ENCODE results near the gene KRT86.

The KRT86 gene

GRCh38 chr12:52274521-52275120 lies at the start of gene KRT86:
Gene KRT86 (plus strand): TSS chr12:52274645. CDS start chr12:52301917, 27,272 bp downstream.
- DNase-seq (ENCODE audit: low read depth): no peak

GRCh38 chr12:52225752-52226151 lies 48.7 kb upstream of the KRT86 start:
- no peak for DNase-seq (ENCODE audit: low read depth)

DNA sequence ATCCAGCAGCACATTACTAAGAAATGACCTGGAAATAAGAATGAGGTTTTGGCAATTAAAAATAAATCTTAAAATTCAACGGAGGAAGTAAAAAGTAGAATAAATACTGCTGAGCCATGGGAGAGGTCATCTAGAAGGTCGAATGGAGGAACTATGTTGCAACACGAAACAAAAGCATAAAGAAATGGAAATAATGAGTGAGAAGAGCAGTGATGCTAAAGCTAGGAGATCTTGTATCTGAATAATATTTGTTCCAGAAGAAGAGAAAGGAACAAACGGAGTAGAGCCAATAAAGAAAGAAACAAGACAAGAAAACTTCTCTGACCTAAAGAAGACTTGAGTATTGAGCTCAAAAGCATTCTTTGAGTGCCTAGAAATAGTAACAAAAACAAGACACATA lies 48.0 kb upstream of the KRT86 start:
- no peak for DNase-seq (ENCODE audit: low read depth)

- DNase-seq (ENCODE audit: low read depth): no peak
Measured at GRCh38 chr12:52227606-52228166, 46.8 kb upstream of the KRT86 start.

DNA sequence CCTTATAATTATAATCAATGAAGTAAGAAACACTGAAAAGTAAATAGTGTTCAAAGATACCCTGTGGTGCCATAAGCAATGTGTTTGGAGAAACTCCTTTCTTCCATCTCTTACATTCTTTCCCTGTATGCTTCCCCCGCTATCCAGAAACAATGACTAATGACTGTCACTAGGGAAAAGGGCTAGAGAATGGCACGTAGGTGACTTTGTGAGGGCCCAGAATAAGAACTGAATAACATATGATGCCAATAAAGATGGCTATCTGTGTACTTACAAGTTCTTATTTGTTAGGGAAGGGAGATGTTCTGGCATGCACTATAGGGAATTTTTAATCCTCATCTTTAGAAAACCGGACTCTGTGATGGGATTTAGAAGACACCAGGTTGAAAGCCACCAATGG lies 46.1 kb upstream of the KRT86 start:
- DNase-seq (ENCODE audit: low read depth): no peak

GRCh38 chr12:52228931-52229330 lies 45.5 kb upstream of the KRT86 start:
- DNase-seq (ENCODE audit: low read depth): no peak

DNA sequence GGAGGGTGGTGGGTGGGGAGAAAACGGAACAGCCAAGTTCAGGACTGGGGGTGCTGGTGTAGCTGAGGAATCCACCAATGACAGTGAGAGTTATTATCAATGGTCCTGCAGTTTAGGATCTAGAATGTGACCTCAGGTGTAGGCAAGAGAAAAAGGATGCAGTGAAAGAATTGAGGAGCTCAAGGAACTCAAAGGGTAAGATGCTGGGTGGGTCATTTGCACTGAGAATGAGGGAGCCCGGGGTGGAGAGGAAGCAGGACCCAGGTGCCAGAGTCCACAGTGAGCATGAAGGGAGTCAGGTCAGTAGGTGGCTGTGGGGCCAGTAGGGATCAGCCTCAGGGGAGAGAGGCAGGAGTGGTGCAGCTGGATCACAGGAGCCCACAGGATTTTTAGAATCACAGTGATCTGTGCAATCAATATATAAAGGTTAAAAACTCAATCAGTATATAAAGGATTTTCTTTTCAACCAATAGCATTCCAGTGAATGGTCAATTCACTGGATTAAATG lies 44.6 kb upstream of the KRT86 start:
- no peak for DNase-seq (ENCODE audit: low read depth)

DNA sequence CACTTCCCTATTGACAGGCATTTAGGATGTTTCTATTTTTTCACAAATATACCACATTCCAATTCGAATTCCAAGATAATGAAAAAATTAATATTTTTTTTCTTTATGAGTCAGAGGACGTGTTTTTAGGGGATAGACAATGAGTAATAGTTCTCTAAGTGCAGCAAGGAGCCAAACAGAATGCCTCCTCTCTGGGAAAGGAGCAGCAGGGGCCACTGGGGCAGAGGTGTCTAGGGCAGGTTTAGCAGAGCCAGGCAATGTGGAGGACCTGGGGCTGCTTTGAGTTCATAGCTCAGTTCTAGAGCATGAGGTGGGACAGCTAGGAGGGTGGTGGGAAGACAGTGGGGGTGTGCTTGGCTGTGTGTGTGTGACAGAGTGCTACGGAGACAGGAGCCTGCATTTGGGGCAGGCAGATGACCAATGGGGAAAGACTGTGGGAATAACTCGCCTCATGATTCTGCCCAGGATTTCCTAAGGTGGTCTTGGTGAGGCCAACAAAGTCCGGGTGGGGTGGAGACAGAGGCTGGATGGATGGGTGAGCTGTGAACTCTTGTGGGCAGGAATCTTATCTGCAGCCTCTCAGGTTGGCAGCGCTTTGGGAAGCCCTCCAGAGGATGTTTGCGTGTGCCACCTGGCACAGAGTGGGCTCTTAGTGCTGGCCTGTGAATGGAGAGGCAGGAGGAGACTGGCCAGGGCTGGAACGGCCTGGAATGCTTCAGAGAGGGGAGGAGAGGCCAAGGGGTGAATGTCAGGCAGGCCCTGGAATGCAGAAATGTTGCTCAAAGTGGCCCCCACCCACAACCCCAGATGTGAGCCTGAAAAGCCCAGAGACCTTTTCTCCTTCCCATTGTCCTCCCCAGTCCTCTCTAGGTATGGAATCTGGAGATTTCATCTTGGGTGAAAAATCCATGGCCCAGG lies 43.8 kb upstream of the KRT86 start:
- no peak for DNase-seq (ENCODE audit: low read depth)

GRCh38 chr12:52231305-52232202 lies 42.9 kb upstream of the KRT86 start:
- DNase-seq (ENCODE audit: low read depth): no peak

- no peak for DNase-seq (ENCODE audit: low read depth)
Measured at GRCh38 chr12:52232203-52232673, 42.2 kb upstream of the KRT86 start.

DNA sequence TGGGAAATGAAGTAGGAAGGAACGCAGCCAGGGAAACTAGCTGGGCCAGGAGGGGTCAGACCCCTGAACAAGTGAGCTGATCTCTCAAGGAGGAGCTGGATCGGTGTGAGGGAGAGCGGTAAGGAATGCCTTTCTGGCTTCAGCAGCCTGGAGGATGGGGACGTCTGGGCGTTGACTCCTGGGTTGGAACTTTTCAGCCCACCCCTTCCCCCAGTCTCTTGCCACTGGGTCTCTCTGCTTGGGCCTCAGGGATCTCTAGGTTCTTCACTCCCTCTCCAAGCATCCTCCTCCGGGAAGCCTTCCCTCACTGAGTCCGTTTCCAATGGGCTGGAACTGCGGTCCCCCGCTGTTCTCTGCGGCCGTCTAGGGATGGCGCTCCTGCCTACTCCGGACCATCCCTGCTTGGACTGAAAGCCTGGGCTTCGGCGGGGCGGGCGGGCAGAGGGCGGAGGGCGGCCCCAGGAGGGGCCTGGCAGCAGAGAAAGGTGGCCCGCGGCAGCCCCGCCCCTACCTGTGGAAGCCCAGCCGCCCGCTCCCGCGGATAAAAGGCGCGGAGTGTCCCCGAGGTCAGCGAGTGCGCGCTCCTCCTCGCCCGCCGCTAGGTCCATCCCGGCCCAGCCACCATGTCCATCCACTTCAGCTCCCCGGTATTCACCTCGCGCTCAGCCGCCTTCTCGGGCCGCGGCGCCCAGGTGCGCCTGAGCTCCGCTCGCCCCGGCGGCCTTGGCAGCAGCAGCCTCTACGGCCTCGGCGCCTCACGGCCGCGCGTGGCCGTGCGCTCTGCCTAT lies 41.6 kb upstream of the KRT86 start, which contains the start of gene KRT7:
TSS of gene KRT7 (plus strand) at position 570 of the 788 bp plus-strand sequence. CDS start at position 624, 54 bp downstream.
- DNase-seq (ENCODE audit: low read depth): no peak

DNA sequence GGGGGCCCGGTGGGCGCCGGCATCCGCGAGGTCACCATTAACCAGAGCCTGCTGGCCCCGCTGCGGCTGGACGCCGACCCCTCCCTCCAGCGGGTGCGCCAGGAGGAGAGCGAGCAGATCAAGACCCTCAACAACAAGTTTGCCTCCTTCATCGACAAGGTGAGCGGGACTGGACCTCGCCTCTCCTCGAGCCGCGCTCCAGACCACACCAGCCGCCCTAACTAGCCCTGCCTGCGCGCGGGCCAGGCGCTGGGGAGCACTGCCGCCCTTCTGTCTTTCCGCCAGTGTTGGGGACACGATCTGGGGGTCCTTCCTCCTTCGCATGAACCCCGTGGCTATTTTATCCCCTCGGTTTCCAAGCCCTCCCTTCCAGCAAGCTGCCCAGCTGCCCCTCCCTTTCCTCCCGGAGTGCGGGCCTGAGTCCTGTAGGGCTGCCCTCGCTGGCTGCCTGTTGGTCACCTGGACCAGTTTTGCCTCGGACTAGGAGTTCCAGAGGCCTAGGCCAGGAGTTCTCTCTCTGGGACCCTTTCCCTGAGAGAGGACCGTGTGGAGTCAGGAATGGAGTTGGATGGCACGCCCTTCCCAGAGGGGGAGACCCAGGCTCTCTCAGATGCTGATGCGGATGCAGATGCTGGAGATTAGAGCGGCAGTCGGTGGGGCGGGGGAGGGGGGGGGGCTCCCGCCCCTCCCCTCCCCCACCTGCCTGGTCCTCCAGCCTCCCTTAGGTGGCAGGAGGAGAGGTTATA lies 40.8 kb upstream of the KRT86 start:
- DNase-seq (ENCODE audit: low read depth): no peak

- no peak for DNase-seq (ENCODE audit: low read depth)
Measured at GRCh38 chr12:52234223-52234810, 40.1 kb upstream of the KRT86 start.

DNA sequence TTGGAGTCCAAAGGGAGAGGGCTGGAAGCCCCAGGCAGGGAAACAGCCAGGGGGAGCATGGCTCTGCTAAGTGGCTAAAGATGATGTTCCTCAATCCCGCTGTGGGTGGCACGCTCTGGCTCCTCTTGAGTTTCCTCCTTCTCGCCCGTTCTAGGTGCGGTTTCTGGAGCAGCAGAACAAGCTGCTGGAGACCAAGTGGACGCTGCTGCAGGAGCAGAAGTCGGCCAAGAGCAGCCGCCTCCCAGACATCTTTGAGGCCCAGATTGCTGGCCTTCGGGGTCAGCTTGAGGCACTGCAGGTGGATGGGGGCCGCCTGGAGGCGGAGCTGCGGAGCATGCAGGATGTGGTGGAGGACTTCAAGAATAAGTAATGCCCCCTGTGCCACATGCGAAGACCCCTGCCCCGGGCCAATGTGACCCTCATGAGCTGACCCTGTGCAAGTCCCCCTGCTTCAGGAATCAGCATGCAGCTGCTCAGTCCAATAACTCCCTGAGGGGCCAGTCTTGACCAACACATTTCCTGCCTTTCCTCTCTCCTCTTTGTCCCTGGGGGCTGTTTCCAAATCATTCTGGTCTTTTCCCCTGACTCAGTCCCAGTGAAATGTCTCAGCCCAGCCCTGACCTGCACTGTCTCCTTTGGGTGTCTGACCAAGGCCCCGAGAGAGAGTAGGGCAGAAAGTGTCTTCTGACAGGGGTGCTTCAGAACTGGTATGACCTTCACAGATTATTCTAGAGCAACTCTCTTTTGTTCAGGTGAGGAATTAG lies 39.3 kb upstream of the KRT86 start:
- DNase-seq (ENCODE audit: low read depth): no peak

- no peak for DNase-seq (ENCODE audit: low read depth)
Measured at GRCh38 chr12:52235822-52236361, 38.6 kb upstream of the KRT86 start.

DNA sequence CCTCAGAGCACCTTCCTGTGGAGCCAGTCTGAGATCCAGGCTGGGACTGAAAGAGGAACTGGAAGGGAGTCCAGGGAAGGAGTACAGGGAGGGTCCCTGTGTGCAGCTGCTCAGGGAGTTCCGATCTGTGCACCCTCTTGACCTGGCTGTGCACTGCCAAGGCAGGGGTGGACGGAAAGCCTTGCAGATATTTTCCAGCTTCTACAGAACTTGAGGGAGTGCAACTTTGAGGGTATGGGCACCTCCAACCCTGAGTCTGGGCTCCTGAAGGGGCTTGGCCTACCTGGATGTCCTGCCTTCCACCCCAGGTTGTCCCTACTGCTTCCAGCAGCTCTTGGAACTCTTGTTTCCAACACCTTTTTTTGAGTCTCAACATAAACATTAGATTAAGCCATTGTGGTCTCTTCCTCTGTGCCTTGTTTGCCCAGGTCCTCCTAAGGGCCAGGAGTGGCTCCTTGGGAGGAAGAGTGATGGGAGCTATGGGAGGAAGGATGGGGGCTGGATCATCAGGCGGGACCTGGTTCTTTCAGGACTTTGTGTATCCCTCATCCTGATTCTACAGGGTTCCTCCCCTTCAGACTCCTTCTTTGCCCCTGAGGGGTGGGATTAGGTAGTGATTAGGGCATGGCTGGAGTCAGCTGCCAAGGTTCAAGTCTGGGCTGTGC lies 37.9 kb upstream of the KRT86 start:
- DNase-seq (ENCODE audit: low read depth): no peak

- no peak for DNase-seq (ENCODE audit: low read depth)
Measured at GRCh38 chr12:52238207-52238840, 36.1 kb upstream of the KRT86 start.

Data from activated T-cell treated with anti-CD3 and anti-CD28 coated beads for 48 hours (primary cell).